Measurements from ENCODE around the gene SLC16A9. TPM values are rescaled to one million over a fixed set of nuclear protein-coding genes. Genes with fewer than 3 reads are reported as not detected.

Gene SLC16A9
- total RNA-seq, 1 donor from 2014 or later = 4.2 TPM

DNA sequence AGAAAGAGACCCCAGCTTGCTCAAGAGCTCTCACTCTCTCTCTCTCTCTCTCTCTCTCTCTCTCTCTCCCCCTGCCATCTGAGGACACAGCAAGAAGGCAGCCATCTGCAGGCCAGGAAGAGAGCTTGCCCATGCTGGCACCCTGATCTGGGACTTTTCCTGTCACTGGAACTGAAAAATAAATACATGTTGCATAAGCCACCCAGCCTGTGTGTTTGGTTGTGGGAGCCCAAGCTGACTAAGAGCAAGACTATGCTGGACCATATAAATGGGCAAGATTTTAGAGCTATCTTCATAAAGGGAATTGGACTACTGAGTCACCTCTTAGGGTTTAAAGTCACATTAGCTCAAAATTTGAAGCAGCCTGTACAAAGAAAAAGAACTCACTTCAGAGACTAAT lies 98.6 kb downstream of the SLC16A9 start:
- Mint-ChIP-seq H3K27ac (no peak overlapping the region), H3K36me3 (ENCODE audit: low read depth) (no peaks in the 10 kb centered on the region), H3K4me1 (ENCODE audit: low read depth) (no peaks in the 10 kb centered on the region), H3K4me3 (no peak overlapping the region), H3K9me3 (no peaks in the 10 kb centered on the region), H3K27me3 (ENCODE audit: insufficient read depth) (no peaks in the 10 kb centered on the region)
- intact Hi-C loops (cut with micrococcal nuclease) = no loop called here
- DNase-seq (ENCODE audit: low spot score) = no peak

DNA sequence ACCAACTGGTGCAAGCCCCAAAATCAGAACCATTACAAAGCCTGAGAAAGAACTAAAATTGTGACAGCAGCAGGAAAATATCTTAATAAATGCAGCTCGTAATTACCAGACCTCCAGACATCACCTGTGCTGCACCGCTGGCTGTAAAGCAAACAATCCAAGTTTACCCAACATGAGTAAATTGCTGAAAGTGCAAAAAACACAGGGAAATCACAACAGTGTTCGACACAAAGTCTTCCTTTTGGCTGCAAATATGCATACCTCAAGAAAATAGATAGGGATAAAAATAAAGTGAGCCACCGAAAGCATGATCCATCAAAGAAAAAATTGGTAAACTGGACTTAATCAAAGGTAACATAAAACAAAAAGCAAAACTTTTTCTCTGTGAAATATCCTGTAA lies 101.7 kb downstream of the SLC16A9 start:
- intact Hi-C loops (cut with micrococcal nuclease) = no loop called here
- H3K36me3 Mint-ChIP-seq (ENCODE audit: low read depth) = no peaks in the 10 kb centered on the region
- H3K9me3 Mint-ChIP-seq = no peaks in the 10 kb centered on the region
- H3K4me3 Mint-ChIP-seq = no peak overlapping the region
- no peak overlapping the region for H3K27ac Mint-ChIP-seq
- H3K27me3 Mint-ChIP-seq (ENCODE audit: insufficient read depth) = no peaks in the 10 kb centered on the region
- no peaks in the 10 kb centered on the region for H3K4me1 Mint-ChIP-seq (ENCODE audit: low read depth)
- DNase-seq (ENCODE audit: low spot score) = no peak

DNA sequence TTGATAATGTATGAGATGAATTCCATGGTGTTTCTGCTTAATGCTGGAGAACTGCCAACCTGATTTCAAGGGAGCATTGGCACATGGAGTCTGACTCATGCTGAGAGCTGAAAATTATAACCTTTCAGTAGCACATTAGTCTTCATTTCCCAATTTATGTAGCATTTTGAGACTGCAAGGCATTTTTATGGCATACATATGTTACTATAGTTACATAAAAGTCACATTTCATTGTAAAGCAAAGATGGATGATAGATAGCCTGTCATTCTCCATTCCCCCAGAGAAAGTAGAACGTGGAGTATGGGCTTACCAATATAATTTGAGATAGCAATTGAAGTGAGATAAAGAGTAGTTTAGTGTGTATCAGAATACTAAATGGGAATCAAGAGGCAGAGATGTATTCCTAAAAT lies 103.1 kb downstream of the SLC16A9 start:
- Mint-ChIP-seq H3K4me1 (ENCODE audit: low read depth) (no peaks in the 10 kb centered on the region), H3K4me3 (no peak overlapping the region)
- intact Hi-C loops (cut with micrococcal nuclease) = no loop called here

DNA sequence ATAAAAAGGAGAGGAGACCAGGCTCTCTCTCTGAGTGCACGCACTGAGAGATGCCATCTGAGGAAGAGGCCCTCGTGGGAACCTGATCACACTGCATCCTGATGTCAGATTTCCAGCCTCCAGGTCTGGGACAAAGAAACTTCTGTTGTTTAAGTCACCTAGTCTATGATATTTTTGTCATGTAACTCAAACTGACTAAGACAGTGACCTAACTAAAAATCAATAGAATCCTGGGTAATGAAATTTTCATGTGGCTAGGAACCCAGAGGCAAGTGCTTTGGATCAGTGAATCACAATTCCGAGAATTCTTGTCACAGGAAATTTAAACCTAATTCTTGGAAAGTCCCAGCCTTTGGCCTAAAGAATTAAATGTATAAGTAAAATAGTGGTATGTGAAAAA lies 107.7 kb downstream of the SLC16A9 start:
- Mint-ChIP-seq H3K9me3 (no peaks in the 10 kb centered on the region), H3K27me3 (ENCODE audit: insufficient read depth) (peaks cover 5% of the 10 kb centered on the region), H3K4me3 (no peak overlapping the region), H3K4me1 (ENCODE audit: low read depth) (no peaks in the 10 kb centered on the region), H3K36me3 (ENCODE audit: low read depth) (no peaks in the 10 kb centered on the region), H3K27ac (no peak overlapping the region)
- intact Hi-C loops (cut with micrococcal nuclease) = no loop called here
- no peak for DNase-seq (ENCODE audit: low spot score)

More for the DNA sequence above, 103.1 kb downstream of the SLC16A9 start:
- Mint-ChIP-seq H3K36me3 (ENCODE audit: low read depth) (no peaks in the 10 kb centered on the region), H3K27ac (no peak overlapping the region), H3K27me3 (ENCODE audit: insufficient read depth) (peaks cover 2% of the 10 kb centered on the region), H3K9me3 (no peaks in the 10 kb centered on the region)
- DNase-seq (ENCODE audit: low spot score) = no peak

Other genes with a start within 250 kb of the SLC16A9 start
- 0.23 and 0.54 TPM in 2 replicates for gene MRLN, start 43.6 kb upstream of the SLC16A9 start, total RNA-seq
- gene CCDC6, start 196.7 kb upstream of the SLC16A9 start, total RNA-seq = 97.6 and 103 TPM in 2 replicates